Muscle layer of colon (tissue), 2 donors: ENCODE measurements around the gene GABPB2.

Source experiments
- H3K27ac ChIP-seq: one replicate; pipeline ENCODE4 v1.7.0; 2013; ENCODE audit warnings: low read depth, mild to moderate bottlenecking, low read length, moderate library complexity
- H3K27me3 ChIP-seq, 2 donors: one replicate each; pipeline ENCODE4 v1.7.0; 2013; ENCODE audit warnings: low read length in 2 of 2, mild to moderate bottlenecking in 2 of 2; ENCODE audit not compliant: insufficient read depth in 2 of 2, control insufficient read depth in 1 of 2
- H3K36me3 ChIP-seq: one replicate; pipeline ENCODE4 v1.7.0; 2013; ENCODE audit warnings: mild to moderate bottlenecking, low read length; ENCODE audit not compliant: insufficient read depth
- H3K4me1 ChIP-seq: one replicate; pipeline ENCODE4 v1.7.0; 2013; ENCODE audit warnings: mild to moderate bottlenecking, low read length; ENCODE audit not compliant: insufficient read depth
- H3K4me3 ChIP-seq, 2 donors: one replicate each; pipeline ENCODE4 v1.7.0; 2013; ENCODE audit warnings: low read length in 2 of 2, low read depth in 1 of 2, mild to moderate bottlenecking in 1 of 2, moderate library complexity in 1 of 2
- H3K9ac ChIP-seq: one replicate; pipeline ENCODE4 v1.7.0; 2013; ENCODE audit warnings: low read length
- H3K9me3 ChIP-seq: one replicate; pipeline ENCODE4 v1.7.0; 2013; ENCODE audit warnings: mild to moderate bottlenecking, low read length
- donor health status: abdominal sarcoma.
- donor health status: Adenocarcinoma of cecum.

The GABPB2 gene

GRCh38 chr1:151147665-151148064 lies 77.1 kb downstream of the GABPB2 start:
- Histone ChIP-seq H3K27ac (peak overlapping the region; percentile 80), H3K9ac (peak overlapping the region; percentile 75), H3K36me3 (no peaks in the 10 kb centered on the region), H3K9me3 (no peaks in the 10 kb centered on the region), H3K4me1 (peaks cover 30% of the 10 kb centered on the region), H3K4me3 (peak overlapping the region in 1 of 2 donors; percentile 97), H3K27me3 (no peaks in the 10 kb centered on the region)

- Histone ChIP-seq H3K9ac (no peak within 1 kb of the TSS), H3K4me1 (peaks cover 9% of the 10 kb centered on the region), H3K36me3 (peaks cover 39% of the 10 kb centered on the region), H3K4me3 (no peak within 1 kb of the TSS), H3K27me3 (no peaks in the 10 kb centered on the region), H3K9me3 (no peaks in the 10 kb centered on the region), H3K27ac (peak within 1 kb of the TSS; percentile 35)
These were observed 85.9 kb downstream of the GABPB2 start, which contains the start of gene TNFAIP8L2 for GRCh38 chr1:151156515-151156819. TNFAIP8L2 (plus strand) TSS chr1:151156649; CDS start chr1:151158698, 2,049 bp downstream.

GRCh38 chr1:151157067-151157531 lies 86.5 kb downstream of the GABPB2 start:
- H3K27ac ChIP-seq = no peak overlapping the region
- H3K4me1 ChIP-seq = peaks cover 9% of the 10 kb centered on the region
- no peaks in the 10 kb centered on the region for H3K27me3 ChIP-seq
- H3K9me3 ChIP-seq = no peaks in the 10 kb centered on the region
- peaks cover 45% of the 10 kb centered on the region for H3K36me3 ChIP-seq
- no peak overlapping the region for H3K4me3 ChIP-seq
- H3K9ac ChIP-seq = no peak overlapping the region

GRCh38 chr1:151158326-151158725 lies 87.8 kb downstream of the GABPB2 start:
- Histone ChIP-seq H3K27me3 (no peaks in the 10 kb centered on the region), H3K4me3 (no peak overlapping the region), H3K27ac (no peak overlapping the region), H3K36me3 (peaks cover 45% of the 10 kb centered on the region), H3K9me3 (no peaks in the 10 kb centered on the region), H3K4me1 (peaks cover 9% of the 10 kb centered on the region), H3K9ac (no peak overlapping the region)

- Histone ChIP-seq H3K36me3 (peaks cover 45% of the 10 kb centered on the region), H3K27ac (no peak overlapping the region)
These were observed 88.2 kb downstream of the GABPB2 start for GRCh38 chr1:151158751-151159251.

GRCh38 chr1:151159373-151159772 lies 88.8 kb downstream of the GABPB2 start:
- no peak overlapping the region for H3K9ac ChIP-seq
- H3K9me3 ChIP-seq = no peaks in the 10 kb centered on the region
- H3K36me3 ChIP-seq = peaks cover 45% of the 10 kb centered on the region
- no peak overlapping the region for H3K4me3 ChIP-seq
- peak overlapping the region; percentile 25 for H3K27ac ChIP-seq
- H3K27me3 ChIP-seq = no peaks in the 10 kb centered on the region
- H3K4me1 ChIP-seq = peaks cover 16% of the 10 kb centered on the region

More at GRCh38 chr1:151158751-151159251, 88.2 kb downstream of the GABPB2 start:
- H3K27me3 ChIP-seq = no peaks in the 10 kb centered on the region
- H3K9ac ChIP-seq = no peak overlapping the region
- H3K4me3 ChIP-seq = no peak overlapping the region
- H3K9me3 ChIP-seq = no peaks in the 10 kb centered on the region
- H3K4me1 ChIP-seq = peaks cover 11% of the 10 kb centered on the region

GRCh38 chr1:151164732-151165280 lies 94.2 kb downstream of the GABPB2 start:
- Histone ChIP-seq H3K36me3 (peaks cover 39% of the 10 kb centered on the region), H3K4me1 (peaks cover 26% of the 10 kb centered on the region), H3K27me3 (no peaks in the 10 kb centered on the region), H3K4me3 (peak overlapping the region; percentile 58 to 92), H3K9ac (peak overlapping the region; percentile 82), H3K9me3 (no peaks in the 10 kb centered on the region), H3K27ac (peak overlapping the region; percentile 98)

- H3K9ac ChIP-seq = peak overlapping the region; percentile 82
- peaks cover 36% of the 10 kb centered on the region for H3K36me3 ChIP-seq
- H3K27ac ChIP-seq = peak overlapping the region; percentile 98
- no peaks in the 10 kb centered on the region for H3K27me3 ChIP-seq
- peaks cover 26% of the 10 kb centered on the region for H3K4me1 ChIP-seq
- H3K4me3 ChIP-seq = peak overlapping the region; percentile 58 to 92
- no peaks in the 10 kb centered on the region for H3K9me3 ChIP-seq
These were observed 94.7 kb downstream of the GABPB2 start for GRCh38 chr1:151165281-151165737.

GRCh38 chr1:151165738-151166504 lies 95.4 kb downstream of the GABPB2 start, which contains the start of the genes LYSMD1 and SCNM1:
LYSMD1 (minus strand) TSS chr1:151165902; CDS start chr1:151165258, 644 bp downstream.
SCNM1 (plus strand) TSS chr1:151166144; CDS start chr1:151166153, 9 bp downstream.
- peaks cover 31% of the 10 kb centered on the region for H3K36me3 ChIP-seq

GRCh38 chr1:151166505-151166956 lies 96.0 kb downstream of the GABPB2 start:
- Histone ChIP-seq H3K36me3 (peaks cover 26% of the 10 kb centered on the region), H3K4me1 (peaks cover 22% of the 10 kb centered on the region)

More at GRCh38 chr1:151165738-151166504, 95.4 kb downstream of the GABPB2 start, which contains the start of the genes LYSMD1 and SCNM1:
- Histone ChIP-seq H3K9me3 (no peaks in the 10 kb centered on the region), H3K27me3 (no peaks in the 10 kb centered on the region), H3K27ac (peak within 1 kb of the TSS; percentile 98), H3K9ac (peak within 1 kb of the TSS; percentile 82), H3K4me1 (peaks cover 22% of the 10 kb centered on the region), H3K4me3 (peak within 1 kb of the TSS; percentile 80 to 92)

GRCh38 chr1:151167116-151167515 lies 96.6 kb downstream of the GABPB2 start:
- Histone ChIP-seq H3K36me3 (peaks cover 21% of the 10 kb centered on the region), H3K4me1 (peaks cover 22% of the 10 kb centered on the region), H3K9ac (no peak overlapping the region), H3K27me3 (no peaks in the 10 kb centered on the region), H3K27ac (no peak overlapping the region), H3K9me3 (no peaks in the 10 kb centered on the region), H3K4me3 (peak overlapping the region in 1 of 2 donors; percentile 92)

More at GRCh38 chr1:151166505-151166956, 96.0 kb downstream of the GABPB2 start:
- peak overlapping the region; percentile 80 to 92 for H3K4me3 ChIP-seq
- H3K9me3 ChIP-seq = no peaks in the 10 kb centered on the region
- H3K27me3 ChIP-seq = no peaks in the 10 kb centered on the region
- peak overlapping the region; percentile 83 for H3K27ac ChIP-seq
- peak overlapping the region; percentile 66 for H3K9ac ChIP-seq
